Measurements from ENCODE around the gene THSD4.

The THSD4 gene

DNA sequence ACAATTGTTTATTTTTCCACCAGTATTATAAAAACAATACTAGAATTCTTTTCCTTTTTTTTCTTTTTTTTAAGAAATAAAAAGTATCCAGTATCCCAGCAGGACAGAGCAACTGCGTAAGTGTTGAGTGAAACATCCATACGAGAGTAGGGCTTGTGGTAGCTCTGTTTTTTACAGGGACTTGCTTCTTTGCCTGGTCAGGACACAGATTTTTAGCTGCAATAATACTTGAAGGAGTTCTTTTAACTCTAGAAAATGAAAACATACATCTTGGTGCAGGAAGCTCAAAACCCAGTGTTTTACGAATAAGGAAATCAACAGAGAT, 397.4 kb downstream of the THSD4 start:
- Histone ChIP-seq H3K27me3 (replicated peaks in 2 of 5; ENCODE audit: control insufficient read depth in 4 of 5, insufficient read depth in 5 of 5, low read length in 4 of 5) (peaks cover 0 to 12% (median 2%) of the 10 kb centered on the region in 5 experiments), H3K4me3 (ENCODE audit: control insufficient read depth in 1 of 7, extremely low read depth in 1 of 7, insufficient read depth in 4 of 7, low read depth in 2 of 7, low read length in 6 of 7) (no peak overlapping the region), H3K4me1 (ENCODE audit: control extremely low read depth in 1 of 4, control insufficient read depth in 4 of 4, insufficient read depth in 4 of 4, low read length in 3 of 4) (no peaks in the 10 kb centered on the region), H3K36me3 (ENCODE audit: control insufficient read depth in 4 of 4, insufficient read depth in 4 of 4, low read length in 3 of 4) (no peaks in the 10 kb centered on the region), H3K9me3 (ENCODE audit: control extremely low read depth in 1 of 5, control insufficient read depth in 4 of 5, insufficient read depth in 2 of 5, low read depth in 1 of 5, low read length in 4 of 5) (no peaks in the 10 kb centered on the region), H3K27ac (ENCODE audit: insufficient read depth in 1 of 2, low read depth in 1 of 2, low read length in 2 of 2, poor library complexity in 1 of 2, severe bottlenecking in 2 of 2) (no peak overlapping the region)
- WGBS (ENCODE audit: insufficient coverage), result 100% methylated on average over 3 of the region's 3 CpGs
- ChIA-PET CTCF (no interaction called here), POLR2A (no interaction called here)
- DNase-seq, result no peak

DNA sequence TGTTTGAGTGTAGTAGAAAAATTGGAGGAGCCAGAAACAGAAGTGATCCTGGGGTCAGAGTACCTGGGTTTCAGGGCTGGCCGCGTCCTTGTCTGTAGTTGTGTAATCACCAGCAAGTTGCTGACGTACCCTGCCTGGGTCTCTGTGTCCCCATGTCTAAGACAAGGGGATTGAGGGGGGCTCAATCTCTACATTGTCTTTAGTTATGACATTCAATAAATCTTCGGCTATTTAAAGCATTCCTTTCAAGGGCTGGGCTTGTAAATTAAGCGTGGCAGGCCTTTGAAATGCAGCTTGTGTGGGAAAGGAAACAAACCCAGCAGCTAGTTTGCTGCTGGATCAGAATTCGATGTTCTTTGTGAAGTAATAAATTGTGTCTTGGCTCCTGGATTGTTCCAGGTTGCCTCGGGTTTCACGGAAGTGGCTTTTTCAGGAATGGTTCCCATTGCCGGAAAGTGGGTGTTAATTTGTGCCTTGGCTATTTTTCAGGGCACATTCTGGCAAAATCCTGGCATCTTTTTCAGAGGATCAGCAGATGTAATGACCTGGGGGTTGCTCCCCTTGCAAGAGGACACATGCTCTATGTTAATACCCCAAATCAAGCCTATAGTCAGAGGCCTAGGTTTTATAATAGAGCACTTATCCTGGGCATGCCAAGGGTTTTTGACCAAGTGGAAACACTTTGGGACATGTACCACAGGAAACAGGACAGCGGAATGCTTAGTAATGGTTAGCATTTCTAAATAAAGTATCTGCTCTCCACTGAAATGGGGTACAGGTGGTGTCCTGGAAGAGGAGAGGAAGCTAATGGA, 400.3 kb downstream of the THSD4 start:
- CTCF ChIA-PET, result no interaction called here

DNA sequence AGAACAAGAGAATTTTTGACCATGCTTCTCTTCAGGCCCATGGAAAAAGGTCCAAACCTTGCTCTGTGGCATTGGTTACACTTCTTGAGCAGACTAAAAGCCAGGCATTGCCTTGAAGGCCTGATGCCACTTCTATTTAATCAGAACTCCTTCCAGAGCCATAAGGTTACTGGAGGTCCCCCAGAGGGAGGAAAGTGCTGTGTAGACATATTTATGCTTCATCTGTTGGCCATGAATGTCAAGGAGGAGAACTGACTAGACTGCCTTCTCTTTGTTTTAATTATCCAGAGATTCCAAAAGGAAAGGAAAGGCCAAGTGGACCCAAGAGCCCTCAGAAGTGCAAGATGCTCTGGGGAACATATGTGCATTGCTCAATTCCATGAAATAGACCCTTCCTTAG, 402.5 kb downstream of the THSD4 start:
- no peak overlapping the region for H3K27ac ChIP-seq (ENCODE audit: insufficient read depth in 1 of 2, low read depth in 1 of 2, low read length in 2 of 2, poor library complexity in 1 of 2, severe bottlenecking in 2 of 2)

More for the DNA sequence above, 400.3 kb downstream of the THSD4 start:
- Histone ChIP-seq H3K4me3 (ENCODE audit: control insufficient read depth in 1 of 7, extremely low read depth in 1 of 7, insufficient read depth in 4 of 7, low read depth in 2 of 7, low read length in 6 of 7) (no peak overlapping the region), H3K36me3 (ENCODE audit: control insufficient read depth in 4 of 4, insufficient read depth in 4 of 4, low read length in 3 of 4) (no peaks in the 10 kb centered on the region), H3K27ac (ENCODE audit: insufficient read depth in 1 of 2, low read depth in 1 of 2, low read length in 2 of 2, poor library complexity in 1 of 2, severe bottlenecking in 2 of 2) (no peak overlapping the region), H3K9me3 (ENCODE audit: control extremely low read depth in 1 of 5, control insufficient read depth in 4 of 5, insufficient read depth in 2 of 5, low read depth in 1 of 5, low read length in 4 of 5) (no peaks in the 10 kb centered on the region), H3K4me1 (ENCODE audit: control extremely low read depth in 1 of 4, control insufficient read depth in 4 of 4, insufficient read depth in 4 of 4, low read length in 3 of 4) (no peaks in the 10 kb centered on the region), H3K27me3 (replicated peaks in 2 of 5; ENCODE audit: control insufficient read depth in 4 of 5, insufficient read depth in 5 of 5, low read length in 4 of 5) (peaks cover under 1 to 9% (median 7%) of the 10 kb centered on the region in 5 experiments)
- POLR2A ChIA-PET, result no interaction called here
- DNase-seq, result no peak
- WGBS (ENCODE audit: insufficient coverage), result 66% methylated on average over 9 of the region's 10 CpGs

DNA sequence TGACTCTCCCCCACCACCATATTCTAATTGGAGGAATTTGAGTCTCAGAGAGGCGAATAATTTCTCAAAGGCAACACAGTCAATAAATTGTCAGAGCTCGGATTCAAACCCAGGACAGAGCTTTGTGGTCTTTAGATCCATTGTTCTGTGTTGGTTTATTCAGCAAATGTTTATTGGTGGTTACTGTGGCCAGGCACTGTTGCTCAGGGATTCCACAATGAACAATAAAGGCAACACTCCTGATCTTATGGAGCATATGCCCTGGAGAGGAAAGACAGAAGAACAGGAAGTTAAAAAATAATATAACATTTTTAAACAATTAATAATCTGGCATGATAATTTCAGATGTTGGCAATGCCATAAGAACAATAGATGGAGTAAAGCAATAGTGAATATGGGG, 403.4 kb downstream of the THSD4 start:
- peaks cover 2 to 14% (median 5%) of the 10 kb centered on the region in 5 experiments for H3K27me3 ChIP-seq (replicated peaks in 2 of 5; ENCODE audit: control insufficient read depth in 4 of 5, insufficient read depth in 5 of 5, low read length in 4 of 5)
- no peak for DNase-seq
- no peaks in the 10 kb centered on the region for H3K36me3 ChIP-seq (ENCODE audit: control insufficient read depth in 4 of 4, insufficient read depth in 4 of 4, low read length in 3 of 4)
- H3K4me3 ChIP-seq (ENCODE audit: control insufficient read depth in 1 of 7, extremely low read depth in 1 of 7, insufficient read depth in 4 of 7, low read depth in 2 of 7, low read length in 6 of 7), result no peak overlapping the region
- WGBS (ENCODE audit: insufficient coverage), result no CpG with 5 or more reads among the region's 2 CpGs
- ChIA-PET POLR2A (no interaction called here), CTCF (no interaction called here)
- no peak overlapping the region for H3K27ac ChIP-seq (ENCODE audit: insufficient read depth in 1 of 2, low read depth in 1 of 2, low read length in 2 of 2, poor library complexity in 1 of 2, severe bottlenecking in 2 of 2)
- H3K4me1 ChIP-seq (ENCODE audit: control extremely low read depth in 1 of 4, control insufficient read depth in 4 of 4, insufficient read depth in 4 of 4, low read length in 3 of 4), result peaks cover 0 to 2% (median 0%) of the 10 kb centered on the region in 4 experiments
- no peaks in the 10 kb centered on the region for H3K9me3 ChIP-seq (ENCODE audit: control extremely low read depth in 1 of 5, control insufficient read depth in 4 of 5, insufficient read depth in 2 of 5, low read depth in 1 of 5, low read length in 4 of 5)

More for the DNA sequence above, 402.5 kb downstream of the THSD4 start:
- no peak for DNase-seq
- ChIA-PET POLR2A (no interaction called here), CTCF (no interaction called here)
- peaks cover 2 to 12% (median 7%) of the 10 kb centered on the region in 5 experiments for H3K27me3 ChIP-seq (replicated peaks in 2 of 5; ENCODE audit: control insufficient read depth in 4 of 5, insufficient read depth in 5 of 5, low read length in 4 of 5)
- peaks cover 0 to 2% (median 0%) of the 10 kb centered on the region in 4 experiments for H3K4me1 ChIP-seq (ENCODE audit: control extremely low read depth in 1 of 4, control insufficient read depth in 4 of 4, insufficient read depth in 4 of 4, low read length in 3 of 4)
- no peaks in the 10 kb centered on the region for H3K9me3 ChIP-seq (ENCODE audit: control extremely low read depth in 1 of 5, control insufficient read depth in 4 of 5, insufficient read depth in 2 of 5, low read depth in 1 of 5, low read length in 4 of 5)
- H3K36me3 ChIP-seq (ENCODE audit: control insufficient read depth in 4 of 4, insufficient read depth in 4 of 4, low read length in 3 of 4), result no peaks in the 10 kb centered on the region
- H3K4me3 ChIP-seq (ENCODE audit: control insufficient read depth in 1 of 7, extremely low read depth in 1 of 7, insufficient read depth in 4 of 7, low read depth in 2 of 7, low read length in 6 of 7), result no peak overlapping the region

DNA sequence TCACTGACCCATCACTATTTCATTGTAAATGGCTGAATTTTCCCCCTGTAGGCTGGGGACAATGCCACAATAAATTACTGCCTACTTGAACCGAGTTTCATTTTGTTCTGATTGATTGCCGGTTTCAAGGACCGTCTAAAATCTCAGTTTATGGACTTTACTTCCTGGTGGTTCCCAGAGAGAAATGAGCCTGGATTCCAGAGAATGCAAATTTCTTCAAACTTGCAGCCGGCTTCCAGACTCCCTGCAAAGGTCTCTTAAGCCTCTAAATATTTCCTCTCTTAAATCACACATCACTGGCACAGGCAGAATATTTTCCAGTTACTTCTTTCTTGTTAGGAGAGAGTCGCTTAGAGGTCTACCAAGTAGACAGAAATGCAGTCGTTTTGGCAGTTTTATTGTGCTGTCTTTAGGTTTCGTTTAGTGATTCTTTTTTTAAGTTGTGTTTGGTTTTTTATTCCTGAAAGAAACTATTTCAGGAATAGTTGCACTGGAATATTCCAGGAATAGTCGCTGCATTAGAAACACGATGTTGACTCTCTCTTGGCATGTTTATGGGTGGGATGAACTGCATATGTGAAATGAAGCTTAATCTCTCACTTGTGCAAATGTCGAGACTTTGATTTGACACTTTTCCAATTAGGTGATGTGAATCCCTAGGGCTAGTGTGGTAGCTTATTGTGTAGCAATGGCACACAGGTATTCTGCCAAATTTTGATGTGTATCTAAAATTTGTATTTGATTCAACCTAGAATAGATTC, 411.0 kb downstream of the THSD4 start:
- ChIA-PET CTCF (no interaction called here), POLR2A (no interaction called here)
- 41% methylated on average over 9 of the region's 10 CpGs for WGBS (ENCODE audit: insufficient coverage)
- no peak for DNase-seq
- Histone ChIP-seq H3K27me3 (replicated peaks in 2 of 5; ENCODE audit: control insufficient read depth in 4 of 5, insufficient read depth in 5 of 5, low read length in 4 of 5) (peaks cover 0 to 42% (median 11%) of the 10 kb centered on the region in 5 experiments), H3K4me3 (ENCODE audit: control insufficient read depth in 1 of 7, extremely low read depth in 1 of 7, insufficient read depth in 4 of 7, low read depth in 2 of 7, low read length in 6 of 7) (no peak overlapping the region), H3K4me1 (ENCODE audit: control extremely low read depth in 1 of 4, control insufficient read depth in 4 of 4, insufficient read depth in 4 of 4, low read length in 3 of 4) (peaks cover 0 to 5% (median 3%) of the 10 kb centered on the region in 4 experiments), H3K9me3 (ENCODE audit: control extremely low read depth in 1 of 5, control insufficient read depth in 4 of 5, insufficient read depth in 2 of 5, low read depth in 1 of 5, low read length in 4 of 5) (no peaks in the 10 kb centered on the region), H3K27ac (ENCODE audit: insufficient read depth in 1 of 2, low read depth in 1 of 2, low read length in 2 of 2, poor library complexity in 1 of 2, severe bottlenecking in 2 of 2) (no peak overlapping the region), H3K36me3 (ENCODE audit: control insufficient read depth in 4 of 4, insufficient read depth in 4 of 4, low read length in 3 of 4) (no peaks in the 10 kb centered on the region)

DNA sequence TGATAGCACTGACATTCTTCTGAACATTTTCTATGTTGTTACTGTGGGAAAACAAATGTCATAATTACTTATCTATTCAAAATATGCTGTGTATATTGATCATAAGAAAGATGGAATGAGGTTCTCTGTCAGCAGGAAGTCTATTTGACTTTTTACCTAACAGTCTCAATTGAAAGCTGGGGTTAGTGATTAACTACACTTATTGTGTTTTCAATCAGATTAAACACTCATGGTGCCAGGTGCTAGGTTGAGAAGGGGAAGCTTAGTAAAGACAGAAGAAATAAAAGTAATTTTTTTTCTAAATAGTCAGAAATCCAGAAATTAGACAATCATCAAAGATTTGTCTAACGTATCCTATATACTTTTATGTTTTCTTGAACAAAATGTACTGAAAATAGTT, 414.1 kb downstream of the THSD4 start:
- DNase-seq, result no peak
- H3K4me1 ChIP-seq (ENCODE audit: control extremely low read depth in 1 of 4, control insufficient read depth in 4 of 4, insufficient read depth in 4 of 4, low read length in 3 of 4), result peaks cover 0 to 7% (median 4%) of the 10 kb centered on the region in 4 experiments
- POLR2A ChIA-PET, result no interaction called here
- WGBS (ENCODE audit: insufficient coverage), result no CpG with 5 or more reads among the region's 1 CpG
- H3K27me3 ChIP-seq (replicated peaks in 2 of 5; ENCODE audit: control insufficient read depth in 4 of 5, insufficient read depth in 5 of 5, low read length in 4 of 5), result peaks cover 0 to 33% (median 11%) of the 10 kb centered on the region in 5 experiments
- H3K9me3 ChIP-seq (ENCODE audit: control extremely low read depth in 1 of 5, control insufficient read depth in 4 of 5, insufficient read depth in 2 of 5, low read depth in 1 of 5, low read length in 4 of 5), result peaks cover 0 to 5% (median 0%) of the 10 kb centered on the region in 5 experiments
- H3K36me3 ChIP-seq (ENCODE audit: control insufficient read depth in 4 of 4, insufficient read depth in 4 of 4, low read length in 3 of 4), result no peaks in the 10 kb centered on the region
- H3K4me3 ChIP-seq (ENCODE audit: control insufficient read depth in 1 of 7, extremely low read depth in 1 of 7, insufficient read depth in 4 of 7, low read depth in 2 of 7, low read length in 6 of 7), result no peak overlapping the region
- CTCF ChIA-PET, result no interaction called here
- H3K27ac ChIP-seq (ENCODE audit: insufficient read depth in 1 of 2, low read depth in 1 of 2, low read length in 2 of 2, poor library complexity in 1 of 2, severe bottlenecking in 2 of 2), result no peak overlapping the region

DNA sequence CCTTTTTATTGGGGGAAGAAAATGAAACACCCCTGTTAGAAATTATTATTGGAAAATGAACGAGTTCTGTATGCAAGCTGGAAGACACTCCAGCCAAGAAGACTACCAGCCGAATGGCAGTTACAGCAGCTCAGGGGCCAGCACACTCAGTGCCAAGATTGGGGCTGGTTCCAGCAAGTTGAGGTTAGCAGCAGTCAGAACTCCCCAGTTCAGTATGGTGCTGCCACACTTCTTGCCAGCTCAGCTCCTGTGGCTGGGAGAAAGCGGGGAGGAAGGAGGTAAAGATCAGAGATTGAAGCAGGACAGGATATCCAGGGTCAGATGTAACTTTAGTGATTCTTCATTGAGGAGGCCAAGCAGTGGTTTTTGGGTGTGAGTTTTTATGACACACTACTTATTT, 414.8 kb downstream of the THSD4 start:
- H3K36me3 ChIP-seq (ENCODE audit: control insufficient read depth in 4 of 4, insufficient read depth in 4 of 4, low read length in 3 of 4), result no peaks in the 10 kb centered on the region
- POLR2A ChIA-PET, result no interaction called here

More for the DNA sequence above, 414.8 kb downstream of the THSD4 start:
- DNase-seq, result no peak
- CTCF ChIA-PET, result no interaction called here
- WGBS (ENCODE audit: insufficient coverage), result 45% methylated on average over 2 of the region's 3 CpGs
- Histone ChIP-seq H3K9me3 (ENCODE audit: control extremely low read depth in 1 of 5, control insufficient read depth in 4 of 5, insufficient read depth in 2 of 5, low read depth in 1 of 5, low read length in 4 of 5) (peaks cover 0 to 6% (median 2%) of the 10 kb centered on the region in 5 experiments), H3K27ac (ENCODE audit: insufficient read depth in 1 of 2, low read depth in 1 of 2, low read length in 2 of 2, poor library complexity in 1 of 2, severe bottlenecking in 2 of 2) (no peak overlapping the region), H3K27me3 (replicated peaks in 2 of 5; ENCODE audit: control insufficient read depth in 4 of 5, insufficient read depth in 5 of 5, low read length in 4 of 5) (peaks cover 0 to 30% (median 11%) of the 10 kb centered on the region in 5 experiments), H3K4me3 (ENCODE audit: control insufficient read depth in 1 of 7, extremely low read depth in 1 of 7, insufficient read depth in 4 of 7, low read depth in 2 of 7, low read length in 6 of 7) (no peak overlapping the region), H3K4me1 (ENCODE audit: control extremely low read depth in 1 of 4, control insufficient read depth in 4 of 4, insufficient read depth in 4 of 4, low read length in 3 of 4) (peaks cover 0 to 7% (median 4%) of the 10 kb centered on the region in 4 experiments)
